GF-D8 (cell line): ENCODE data around the gene SH3BP5L.

ENCODE experiments used
- DNase-seq: peaks from one replicate; lab custom pipeline; 2025; lab: John Stamatoyannopoulos, UW

The SH3BP5L gene

GRCh38 chr1:248825573-248825908 is 174 bp downstream of the SH3BP5L start:
- no peak for DNase-seq

GRCh38 chr1:248825136-248825535 is 579 bp downstream of the SH3BP5L start:
- no peak for DNase-seq

GRCh38 chr1:248824701-248825100 is 1.0 kb downstream of the SH3BP5L start:
- DNase-seq: no peak

GRCh38 chr1:248824301-248824700 is 1.4 kb downstream of the SH3BP5L start:
- DNase-seq: no peak

GRCh38 chr1:248823517-248824001 is 2.2 kb downstream of the SH3BP5L start:
- no peak for DNase-seq

GRCh38 chr1:248822148-248823032 is 3.3 kb downstream of the SH3BP5L start:
- DNase-seq: no peak

GRCh38 chr1:248821641-248822040 is 4.1 kb downstream of the SH3BP5L start:
- DNase-seq: no peak

GRCh38 chr1:248821101-248821500 is 4.6 kb downstream of the SH3BP5L start:
- no peak for DNase-seq

- no peak for DNase-seq
These were observed 5.6 kb downstream of the SH3BP5L start for GRCh38 chr1:248820041-248820585.

- no peak for DNase-seq
These were observed 7.0 kb downstream of the SH3BP5L start for GRCh38 chr1:248818505-248819374.

- peak; percentile 88 for DNase-seq
These were observed 8.7 kb downstream of the SH3BP5L start for GRCh38 chr1:248817065-248817464.

- DNase-seq: no peak
These were observed 9.5 kb downstream of the SH3BP5L start for GRCh38 chr1:248816042-248816851.

GRCh38 chr1:248815407-248816034 is 10.2 kb downstream of the SH3BP5L start:
- DNase-seq: no peak

GRCh38 chr1:248814351-248814750 is 11.4 kb downstream of the SH3BP5L start:
- DNase-seq: no peak

- no peak for DNase-seq
These were observed 12.2 kb downstream of the SH3BP5L start for GRCh38 chr1:248813546-248813945.

- no peak for DNase-seq
These were observed 12.8 kb downstream of the SH3BP5L start for GRCh38 chr1:248812736-248813425.

- no peak for DNase-seq
These were observed 13.9 kb downstream of the SH3BP5L start for GRCh38 chr1:248811514-248812490.

GRCh38 chr1:248810727-248811513 is 14.8 kb downstream of the SH3BP5L start:
- no peak for DNase-seq
